T-cell (primary cell): ENCODE data around the gene XAB2. TPM values are rescaled to one million over a fixed set of nuclear protein-coding genes. Genes with fewer than 3 reads are reported as not detected.

ENCODE experiments used
- ATAC-seq, 4 experiments: fragments of 200-7000 bp in 3 of 4; fragments of 150-1000 bp in 1 of 4; cut with Tn5 transposase; replicated peaks in 1 of 4; 1 replicate in 3 of 4; 2 replicates in 1 of 4; pipeline ENCODE4 v1.10.0; 2021; ENCODE audit warnings: moderate library complexity in 3 of 4, mild to moderate bottlenecking in 2 of 4, moderate number of reproducible peaks in 1 of 4
- CTCF ChIA-PET, 2 donors: fragments of 300-600 bp; sonication (Branson Sonifier 250); formaldehyde crosslinking; loops; one replicate each; lab custom pipeline; 2022; ENCODE audit warnings: antibody characterized with exemption in 2 of 2; lab: Charles Lee
- POLR2A ChIA-PET, 2 donors: fragments of 300-600 bp; sonication (Branson Sonifier 250); formaldehyde crosslinking; loops; one replicate each; lab custom pipeline; 2022; ENCODE audit warnings: antibody characterized with exemption in 2 of 2; lab: Charles Lee
- DNase-seq, 35 experiments: peaks; one replicate each; pipeline versions ENCODE4 v3.0.0 to v3.0.0-alpha.2; 2013 to 2023
- H3K27ac ChIP-seq: one replicate; pipeline ENCODE4 v1.5.1; 2013; ENCODE audit warnings: low read length
- H3K27me3 ChIP-seq, 2 experiments: replicated peaks in 1 of 2; 1 replicate in 1 of 2; 2 replicates in 1 of 2; pipeline versions ENCODE4 v1.6.1 to v1.7.0; 2013; ENCODE audit warnings: low read length in 1 of 2, mixed read lengths in 1 of 2; ENCODE audit not compliant: control insufficient read depth in 2 of 2, insufficient read depth in 2 of 2; ENCODE audit errors: extremely low read depth in 1 of 2
- H3K36me3 ChIP-seq, 2 donors: 1 replicate in 1 of 2; 2 replicates in 1 of 2; pipeline versions ENCODE4 v1.6.1 to v1.7.0; 2013; ENCODE audit warnings: low read length in 1 of 2; ENCODE audit not compliant: control insufficient read depth in 2 of 2, insufficient read depth in 1 of 2; ENCODE audit errors: extremely low read depth in 1 of 2
- H3K4me1 ChIP-seq, 2 experiments: 1 replicate in 1 of 2; 2 replicates in 1 of 2; pipeline versions ENCODE4 v1.6.1 to v1.7.0; 2013; ENCODE audit warnings: low read length in 2 of 2, mixed read lengths in 1 of 2; ENCODE audit not compliant: insufficient read depth in 2 of 2, control insufficient read depth in 1 of 2; ENCODE audit errors: extremely low read depth in 1 of 2
- H3K4me3 ChIP-seq, 2 donors: 1 replicate in 1 of 2; 2 replicates in 1 of 2; pipeline versions ENCODE4 v1.5.1 to v1.7.0; 2013; ENCODE audit warnings: mild to moderate bottlenecking in 2 of 2, low read length in 1 of 2, moderate library complexity in 1 of 2; ENCODE audit not compliant: control insufficient read depth in 1 of 2; ENCODE audit errors: extremely low read depth in 1 of 2
- H3K9me3 ChIP-seq: 2 replicates; pipeline ENCODE4 v1.7.0; 2013
- H3K27ac Mint-ChIP-seq, 2 donors: one replicate each; pipeline ENCODE4 v1.8.0; 2020 to 2021; ENCODE audit warnings: mild to moderate bottlenecking in 2 of 2, mixed read lengths in 2 of 2
- H3K27me3 Mint-ChIP-seq, 2 donors: one replicate each; pipeline ENCODE4 v1.8.0; 2021 to 2022; ENCODE audit warnings: mixed read lengths in 2 of 2
- H3K36me3 Mint-ChIP-seq: one replicate; pipeline ENCODE4 v1.8.0; 2021; ENCODE audit warnings: mixed read lengths
- H3K4me1 Mint-ChIP-seq, 3 donors: one replicate each; pipeline ENCODE4 v1.8.0; 2020 to 2022; ENCODE audit warnings: mixed read lengths in 3 of 3, mild to moderate bottlenecking in 1 of 3
- H3K4me3 Mint-ChIP-seq, 3 donors: one replicate each; pipeline ENCODE4 v1.8.0; 2020 to 2022; ENCODE audit warnings: mild to moderate bottlenecking in 3 of 3, mixed read lengths in 3 of 3, moderate library complexity in 3 of 3
- H3K9me3 Mint-ChIP-seq, 3 donors: one replicate each; pipeline ENCODE4 v1.8.0; 2020 to 2022; ENCODE audit warnings: mixed read lengths in 3 of 3
- WGBS: methylation state at CpG from one replicate; pipeline ENCODE4 v1.1.5; 2013; ENCODE audit warnings: missing lambda C conversion rate; ENCODE audit not compliant: insufficient coverage; 5-methylcytosine and 5-hydroxymethylcytosine counted together
- total RNA-seq, 35 experiments: library from RNA in 6 of 35; stranded (reverse) in 6 of 35; fragments of 120-200 nt in 1 of 35; gene quantifications; one replicate each; pipeline versions ENCODE4 v1.2.1 to v1.2.4 and lab custom pipeline; 2013 to 2026

Gene XAB2
- total RNA-seq, 5 donors from 2014 or later (not counting 1 experiment from before 2014, with no cell fraction given) = 59.9 to 82.6 (median 78.1) TPM

DNA sequence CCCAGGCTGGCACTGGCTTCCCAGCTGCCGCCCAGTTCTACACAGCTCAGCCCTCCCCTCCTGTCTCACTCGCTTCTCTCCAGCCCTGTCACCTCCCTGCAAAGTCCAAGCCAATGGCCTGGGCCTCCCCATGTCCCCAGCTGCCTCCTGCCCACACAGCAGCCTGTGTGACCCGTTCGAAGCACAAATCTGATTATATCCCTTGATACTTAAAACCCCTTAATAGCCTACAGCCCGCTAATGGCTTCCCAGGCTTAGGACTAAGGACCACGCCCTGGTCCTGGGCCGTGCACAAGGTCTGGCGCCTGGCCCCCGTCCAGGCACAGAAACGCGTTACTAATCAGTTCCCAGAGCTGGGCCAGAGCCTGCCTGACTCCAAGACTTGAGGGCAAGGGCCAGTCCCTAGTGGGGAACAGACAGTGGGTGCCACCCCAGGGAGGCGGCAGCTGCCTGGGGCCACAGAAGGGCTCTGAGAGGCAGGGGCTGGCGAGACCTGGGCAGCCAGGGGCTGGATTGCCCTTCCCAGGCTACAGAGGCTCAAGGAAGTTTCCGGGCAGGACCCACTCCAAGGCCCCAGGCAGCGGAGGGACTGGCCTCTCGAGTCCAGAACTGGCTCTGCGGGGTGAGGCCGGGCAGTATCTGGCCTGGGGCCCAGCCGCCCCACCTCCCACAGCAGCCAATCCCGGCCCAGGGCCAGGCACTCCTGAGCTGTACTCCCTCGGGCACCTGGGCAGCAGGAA is 10.4 kb downstream of the XAB2 start:
- DNase-seq (no peak), ATAC-seq (no peak)
- POLR2A ChIA-PET = no interaction called here
- H3K9me3 ChIP-seq = no peaks in the 10 kb centered on the region
- 94% methylated on average over 16 of the region's 21 CpGs for WGBS
- H3K4me3 Mint-ChIP-seq = peak overlapping the region in 1 of 3 donors; percentile 16
- H3K36me3 ChIP-seq = peaks cover 12 to 50% of the 10 kb centered on the region in 2 donors
- no peaks in the 10 kb centered on the region for H3K27me3 ChIP-seq
- H3K36me3 Mint-ChIP-seq = peaks cover 42% of the 10 kb centered on the region
- CTCF ChIA-PET = no interaction called here
- peaks cover 0 to 5% (median 0%) of the 10 kb centered on the region in 3 donors for H3K9me3 Mint-ChIP-seq
- H3K27me3 Mint-ChIP-seq = no peaks in the 10 kb centered on the region
- H3K4me1 Mint-ChIP-seq = peaks cover 0 to 8% (median 0%) of the 10 kb centered on the region in 3 donors
- H3K27ac Mint-ChIP-seq = no peak overlapping the region
- H3K4me1 ChIP-seq = no peaks in the 10 kb centered on the region
- H3K4me3 ChIP-seq = no peak overlapping the region
- no peak overlapping the region for H3K27ac ChIP-seq

- H3K4me1 Mint-ChIP-seq = peaks cover 0 to 8% (median 0%) of the 10 kb centered on the region in 3 donors
- DNase-seq (no peak), ATAC-seq (no peak)
- H3K9me3 Mint-ChIP-seq = peaks cover 0 to 5% (median 0%) of the 10 kb centered on the region in 3 donors
- ChIA-PET POLR2A (no interaction called here), CTCF (interaction anchor here in 1 of 2 donors (0.5 kb wide), 1 partner anchor 129 kb away, joined by 3 read pairs; no protein-coding TSS in a partner anchor)
- Histone ChIP-seq H3K27ac (no peak overlapping the region), H3K36me3 (peaks cover 8 to 45% of the 10 kb centered on the region in 2 donors), H3K9me3 (no peaks in the 10 kb centered on the region), H3K4me3 (no peak overlapping the region), H3K27me3 (no peaks in the 10 kb centered on the region), H3K4me1 (no peaks in the 10 kb centered on the region)
- no peak overlapping the region for H3K27ac Mint-ChIP-seq
- H3K27me3 Mint-ChIP-seq = no peaks in the 10 kb centered on the region
- WGBS = 77% methylated on average over 4 of the region's 4 CpGs
- H3K4me3 Mint-ChIP-seq = no peak overlapping the region
- H3K36me3 Mint-ChIP-seq = peaks cover 42% of the 10 kb centered on the region
Observed at GRCh38 chr19:7618348-7618747, 11.0 kb downstream of the XAB2 start.

- POLR2A ChIA-PET = no interaction called here
- no peak for ATAC-seq
- H3K36me3 ChIP-seq = peaks cover 8 to 39% of the 10 kb centered on the region in 2 donors
Observed at GRCh38 chr19:7617735-7618134, 11.6 kb downstream of the XAB2 start.

DNA sequence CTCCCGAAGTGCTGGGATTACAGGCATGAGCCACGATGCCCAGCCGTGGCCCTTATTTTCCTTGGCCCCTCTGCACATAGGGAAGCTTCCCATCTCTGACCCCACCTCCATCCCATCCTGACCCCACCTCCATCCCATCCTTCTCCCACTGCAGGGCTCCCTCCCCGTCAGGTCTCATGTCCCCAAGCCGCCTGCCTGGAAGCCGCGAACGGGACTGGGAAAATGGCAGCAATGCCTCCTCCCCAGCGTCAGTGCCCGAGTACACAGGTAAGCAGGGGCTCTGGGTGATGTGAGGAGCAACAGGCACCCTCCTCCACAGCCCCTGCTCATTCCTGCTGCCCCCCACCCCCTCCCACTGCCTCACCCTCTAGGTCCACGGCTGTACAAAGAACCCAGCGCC is 12.2 kb downstream of the XAB2 start:
- Mint-ChIP-seq H3K4me1 (peaks cover 0 to 8% (median 0%) of the 10 kb centered on the region in 3 donors), H3K4me3 (no peak overlapping the region), H3K9me3 (peaks cover 0 to 5% (median 0%) of the 10 kb centered on the region in 3 donors), H3K27ac (no peak overlapping the region), H3K36me3 (peaks cover 33% of the 10 kb centered on the region), H3K27me3 (no peaks in the 10 kb centered on the region)
- Histone ChIP-seq H3K9me3 (no peaks in the 10 kb centered on the region), H3K27ac (no peak overlapping the region), H3K36me3 (peaks cover 8 to 33% of the 10 kb centered on the region in 2 donors), H3K4me1 (no peaks in the 10 kb centered on the region), H3K4me3 (no peak overlapping the region), H3K27me3 (no peaks in the 10 kb centered on the region)
- no peak for DNase-seq
- no peak for ATAC-seq
- ChIA-PET POLR2A (no interaction called here), CTCF (interaction anchor here (0.5 to 0.6 kb wide), 2 partner anchors 12 to 36 kb away, joined by 3 to 4 read pairs; partner anchors contain the start of genes PET100 (in 1 of the 2) and XAB2 (in 1 of the 2))
- 98% methylated on average over 8 of the region's 12 CpGs for WGBS

More at GRCh38 chr19:7617735-7618134, 11.6 kb downstream of the XAB2 start:
- Histone ChIP-seq H3K4me3 (no peak overlapping the region), H3K9me3 (no peaks in the 10 kb centered on the region), H3K27me3 (no peaks in the 10 kb centered on the region), H3K4me1 (no peaks in the 10 kb centered on the region), H3K27ac (no peak overlapping the region)
- Mint-ChIP-seq H3K27me3 (no peaks in the 10 kb centered on the region), H3K27ac (no peak overlapping the region), H3K4me3 (no peak overlapping the region), H3K36me3 (peaks cover 36% of the 10 kb centered on the region), H3K4me1 (peaks cover 0 to 8% (median 0%) of the 10 kb centered on the region in 3 donors), H3K9me3 (peaks cover 0 to 5% (median 0%) of the 10 kb centered on the region in 3 donors)
- DNase-seq = no peak
- CTCF ChIA-PET = interaction anchor here in 1 of 2 donors (0.5 kb wide), 1 partner anchor 36 kb away, joined by 3 read pairs; no protein-coding TSS in a partner anchor
- 94% methylated on average over 19 of the region's 28 CpGs for WGBS

- Histone ChIP-seq H3K27me3 (no peaks in the 10 kb centered on the region), H3K4me1 (no peaks in the 10 kb centered on the region), H3K27ac (no peak overlapping the region), H3K9me3 (no peaks in the 10 kb centered on the region), H3K36me3 (peaks cover 5 to 14% of the 10 kb centered on the region in 2 donors), H3K4me3 (no peak overlapping the region)
- Mint-ChIP-seq H3K36me3 (peaks cover 21% of the 10 kb centered on the region), H3K4me3 (no peak overlapping the region), H3K27ac (no peak overlapping the region), H3K27me3 (no peaks in the 10 kb centered on the region), H3K4me1 (peaks cover 0 to 8% (median 0%) of the 10 kb centered on the region in 3 donors), H3K9me3 (peaks cover 0 to 5% (median 0%) of the 10 kb centered on the region in 3 donors)
- CTCF ChIA-PET = interaction anchor here in 1 of 2 donors (0.7 kb wide), 1 partner anchor 19 kb away, joined by 6 read pairs; no protein-coding TSS in a partner anchor
- POLR2A ChIA-PET = no interaction called here
- WGBS = 93% methylated on average over 49 of the region's 59 CpGs
- ATAC-seq (no peak), DNase-seq (no peak)
Observed at GRCh38 chr19:7614859-7615741, 14.2 kb downstream of the XAB2 start.
